WTC11 (cell line): ENCODE data around the gene AK3.

Source experiments
- ATF1 ChIP-seq: sonication (generic); formaldehyde crosslinking; IDR thresholded peaks from 2 replicates; pipeline ENCODE4 v1.8.1; 2023; ENCODE audit warnings: mild to moderate bottlenecking, moderate library complexity, missing genetic modification reagents
- CTCF ChIP-seq: fragments of 200-600 bp; IDR thresholded peaks from 2 replicates; pipeline ENCODE4 v1.8.0; 2022; ENCODE audit warnings: antibody characterized with exemption
- E2F5 ChIP-seq: sonication (generic); formaldehyde crosslinking; IDR thresholded peaks from 2 replicates; pipeline ENCODE4 v1.8.1; 2022; ENCODE audit warnings: mild to moderate bottlenecking, moderate library complexity, missing genetic modification reagents
- ETV6 ChIP-seq: sonication (generic); formaldehyde crosslinking; IDR thresholded peaks from 2 replicates; pipeline ENCODE4 v1.8.1; 2022; ENCODE audit warnings: mild to moderate bottlenecking, missing genetic modification reagents
- HMGA2 ChIP-seq: fragments of 250-450 bp; sonication (Bioruptor Pico); IDR thresholded peaks from 2 replicates; pipeline ENCODE4 v1.4.0; 2021; ENCODE audit warnings: mild to moderate bottlenecking, moderate library complexity
- MAX ChIP-seq: sonication (generic); formaldehyde crosslinking; IDR thresholded peaks from 2 replicates; pipeline ENCODE4 v1.8.0; 2022; ENCODE audit warnings: mild to moderate bottlenecking, missing genetic modification reagents
- NFATC4 ChIP-seq: fragments of 250-450 bp; sonication (Bioruptor Pico); IDR thresholded peaks from 2 replicates; pipeline ENCODE4 v1.9.0; 2021; ENCODE audit warnings: mild to moderate bottlenecking
- STAT6 ChIP-seq: sonication (generic); formaldehyde crosslinking; conservative IDR thresholded peaks from 2 replicates; pipeline ENCODE4 v1.8.1; 2023; ENCODE audit warnings: mild to moderate bottlenecking, low read depth, missing genetic modification reagents, moderate library complexity
- USF2 ChIP-seq: sonication (generic); formaldehyde crosslinking; IDR thresholded peaks from 2 replicates; pipeline ENCODE4 v1.8.1; 2023; ENCODE audit warnings: mild to moderate bottlenecking, missing genetic modification reagents, moderate library complexity
- ZNF396 ChIP-seq: fragments of 250-450 bp; sonication (Bioruptor Pico); IDR thresholded peaks from 2 replicates; pipeline ENCODE4 v1.8.0; 2021; ENCODE audit warnings: mild to moderate bottlenecking, moderate library complexity, borderline replicate concordance
- ZNF423 ChIP-seq: fragments of 250-450 bp; sonication (Bioruptor Pico); IDR thresholded peaks from 2 replicates; pipeline ENCODE4 v2.1.2; 2022; ENCODE audit warnings: mild to moderate bottlenecking, moderate library complexity
- ZNF425 ChIP-seq: fragments of 250-450 bp; sonication (Bioruptor Pico); conservative IDR thresholded peaks from 2 replicates; pipeline ENCODE4 v1.9.0; 2021; ENCODE audit warnings: mild to moderate bottlenecking

- TF ChIP-seq ZNF423, result no peak
- no peak for TF ChIP-seq STAT6
- TF ChIP-seq CTCF, result no peak
- no peak for TF ChIP-seq HMGA2 (CRISPR knock-in tag)
- TF ChIP-seq ATF1 (CRISPR knock-in tag), result no peak
- TF ChIP-seq ETV6, result no peak
- TF ChIP-seq ZNF425 (CRISPR knock-in tag), result no peak
- TF ChIP-seq MAX (CRISPR knock-in tag), result no peak
- TF ChIP-seq USF2 (CRISPR knock-in tag), result no peak
- TF ChIP-seq NFATC4 (CRISPR knock-in tag), result no peak
- TF ChIP-seq E2F5 (CRISPR knock-in tag), result no peak
- TF ChIP-seq ZNF396, result no peak
Observed at GRCh38 chr9:4768681-4769080, 27.7 kb upstream of the AK3 start.
